Transverse colon (tissue), 3 donors: ENCODE results near the gene PAF1.

Source experiments
- CTCF ChIP-seq, 5 experiments: fragments of 200-600 bp in 3 of 5; fragments of 450-650 bp in 2 of 5; sonication (generic) in 3 of 5; IDR thresholded peaks; 1 replicate in 2 of 5; 2 replicates in 3 of 5; pipeline ENCODE4 v1.5.1; 2016 to 2017; ENCODE audit warnings: antibody characterized with exemption in 5 of 5, inconsistent platforms in 3 of 5, mild to moderate bottlenecking in 2 of 5, moderate library complexity in 1 of 5
- POLR2A ChIP-seq: fragments of 450-650 bp; IDR thresholded peaks from one replicate; pipeline ENCODE4 v1.6.1; 2016; ENCODE audit warnings: antibody characterized with exemption, mild to moderate bottlenecking, moderate library complexity

GRCh38 chr19:39390751-39391437 is at the start of gene PAF1, which contains the start of gene MED29:
- peak in 2 of 5 experiments; percentile 26 to 46 for TF ChIP-seq CTCF (IDR thresholded peaks at IDR 0.05)
- peak; percentile 95 for TF ChIP-seq POLR2A
